ENCODE measurements around the gene RNF152.
"Not testable (repeated sequence)": the region's sequence is repeated elsewhere in the genome, so short reads cannot be mapped to it uniquely, and the experiment has no call there.

The RNF152 gene

DNA sequence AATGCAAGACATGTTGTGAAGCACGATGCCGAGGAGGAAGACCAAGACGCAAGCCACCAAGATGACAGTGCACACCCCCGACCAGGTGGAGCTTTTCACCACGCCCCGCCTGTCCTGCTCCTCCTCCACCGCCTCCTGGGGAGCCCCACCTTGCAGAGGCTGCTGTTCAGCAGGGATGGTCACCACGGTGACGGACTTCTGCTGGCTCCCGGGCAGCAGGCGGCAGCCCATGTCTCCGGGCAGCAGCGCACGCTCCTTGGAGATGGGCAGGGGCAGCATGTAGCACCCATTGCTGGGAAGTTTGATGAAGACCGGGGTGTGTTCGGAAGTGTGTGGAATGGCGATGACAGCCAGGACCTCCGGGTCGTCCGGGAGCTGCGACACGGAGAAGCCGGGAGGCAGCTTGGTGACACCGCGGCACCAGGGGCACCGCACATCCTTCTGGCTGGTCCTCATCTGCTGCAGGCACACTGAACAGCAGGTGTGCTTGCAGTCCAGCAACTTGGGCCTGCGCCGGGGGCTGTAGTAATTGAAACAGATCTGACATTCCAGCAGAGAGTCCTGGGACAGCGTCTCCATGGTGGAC is 76.8 kb downstream of the RNF152 start:
- DNase-seq (ENCODE audit: low spot score) = no peak

DNA sequence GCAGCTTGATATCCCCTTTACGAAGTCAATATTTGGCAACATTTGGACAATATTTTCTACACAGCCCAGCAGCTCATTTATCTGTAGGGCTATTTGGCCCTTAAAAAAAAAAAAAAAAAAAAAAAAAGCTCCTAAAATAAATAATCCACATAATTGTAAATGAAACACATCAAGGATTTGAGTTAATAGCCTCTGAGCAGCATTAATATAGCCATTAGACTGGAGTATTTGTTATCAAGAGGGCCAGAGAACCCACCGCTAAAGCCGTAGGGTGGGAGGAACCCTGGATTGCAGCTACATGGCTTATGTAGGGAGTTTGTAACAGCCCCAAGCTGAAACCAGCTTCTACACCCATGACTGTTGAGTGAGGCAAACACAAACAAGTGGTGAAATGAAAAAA is 84.5 kb downstream of the RNF152 start:
- DNase-seq (ENCODE audit: low spot score) = no peak

- DNase-seq (ENCODE audit: low spot score) = no peak
These were observed 89.4 kb downstream of the RNF152 start for GRCh38 chr18:61803393-61803792.

DNA sequence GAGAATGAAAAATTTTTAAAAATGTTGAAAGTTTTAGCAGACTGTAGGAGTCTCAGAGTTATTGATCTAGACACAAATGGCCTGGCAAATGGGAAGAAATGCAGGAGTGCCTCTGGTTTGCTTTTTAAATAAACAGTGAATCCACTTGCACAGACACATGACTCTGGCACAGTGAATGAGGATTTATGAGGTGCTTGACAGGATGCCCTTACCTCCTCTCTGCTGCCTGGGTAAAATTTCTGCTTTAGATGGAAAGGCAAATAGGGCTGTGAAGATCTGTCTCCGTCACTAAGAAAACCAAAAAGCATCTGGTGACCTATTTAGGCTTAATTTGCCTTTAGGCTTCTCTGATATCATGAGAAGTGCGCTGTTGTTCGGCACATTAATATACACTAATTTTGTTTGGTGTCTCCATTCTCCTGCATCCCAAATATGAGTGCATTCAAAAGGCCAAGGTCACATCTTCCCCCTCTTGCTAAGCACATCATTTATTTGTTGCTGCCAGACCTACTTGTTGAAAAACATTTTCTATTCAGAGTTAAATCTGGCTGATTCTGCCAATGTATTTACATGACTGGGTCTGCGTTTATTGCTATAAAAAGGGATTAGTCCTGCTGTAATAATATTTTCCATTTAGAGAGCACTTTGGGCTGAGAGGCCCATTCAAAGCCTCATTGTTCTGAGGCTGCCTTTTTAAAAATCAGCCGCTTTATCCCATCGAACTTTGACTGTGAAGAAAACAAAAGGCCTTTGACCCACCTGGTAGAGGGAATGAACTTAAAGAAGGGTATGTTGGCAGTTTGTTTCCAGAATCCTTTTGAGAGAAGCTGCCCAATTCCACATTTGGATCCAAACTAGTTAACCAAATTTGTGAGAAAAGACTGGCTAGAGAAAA is 94.9 kb downstream of the RNF152 start:
- DNase-seq (ENCODE audit: low spot score) = no peak

- DNase-seq (ENCODE audit: low spot score) = no peak
These were observed 101.8 kb downstream of the RNF152 start for GRCh38 chr18:61791031-61791430.

DNA sequence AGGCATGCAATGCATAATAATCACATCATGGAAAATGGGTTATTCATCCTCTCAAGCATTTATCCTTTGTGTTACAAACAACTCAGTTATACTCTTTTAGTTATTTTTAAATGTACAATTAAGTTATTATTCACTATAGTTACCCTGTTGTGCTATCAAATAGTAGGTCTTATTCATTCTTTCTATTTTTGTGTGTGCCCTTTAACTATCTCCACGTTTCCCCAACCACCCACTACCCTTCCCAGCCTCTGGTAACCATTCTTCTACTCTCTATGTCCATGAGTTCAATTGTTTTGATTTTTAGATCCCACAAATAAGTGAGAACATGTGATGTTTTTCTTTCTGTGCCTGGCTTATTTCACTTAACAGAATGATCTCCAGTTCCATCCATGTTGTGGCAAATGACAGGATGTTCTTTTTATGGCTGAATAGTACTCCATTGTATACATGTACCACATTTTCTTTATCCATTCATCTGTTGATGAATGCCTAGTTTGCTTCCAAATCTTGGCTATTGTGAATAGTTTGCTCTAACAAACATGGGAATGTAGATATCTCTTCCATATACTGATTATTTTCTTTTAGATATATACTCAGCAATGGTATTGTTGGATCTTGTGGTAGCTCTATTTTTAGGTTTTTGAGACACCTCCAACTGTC is 105.7 kb downstream of the RNF152 start:
- DNase-seq (ENCODE audit: low spot score) = not testable (repeated sequence)

DNA sequence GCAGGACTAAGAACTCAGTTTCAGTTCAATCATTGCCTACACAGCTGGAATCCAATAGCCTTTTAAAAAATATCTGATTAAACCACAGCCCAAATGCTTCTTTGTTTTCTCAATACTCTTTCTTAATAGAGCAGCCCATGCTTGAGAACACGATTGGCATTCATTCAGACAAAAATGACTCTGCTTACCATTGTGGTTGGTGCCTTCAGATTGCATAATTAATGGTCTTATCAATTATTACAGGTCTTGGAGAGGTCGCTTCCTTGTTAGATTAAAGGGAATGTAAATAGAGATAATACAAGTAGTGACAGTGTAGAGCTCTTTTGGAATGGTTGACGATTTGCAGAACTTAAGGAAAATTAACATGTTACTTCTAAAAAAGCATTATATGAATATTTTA is 107.2 kb downstream of the RNF152 start:
- no peak for DNase-seq (ENCODE audit: low spot score)

- no peak for DNase-seq (ENCODE audit: low spot score)
These were observed 108.0 kb downstream of the RNF152 start for GRCh38 chr18:61784834-61785233.

DNA sequence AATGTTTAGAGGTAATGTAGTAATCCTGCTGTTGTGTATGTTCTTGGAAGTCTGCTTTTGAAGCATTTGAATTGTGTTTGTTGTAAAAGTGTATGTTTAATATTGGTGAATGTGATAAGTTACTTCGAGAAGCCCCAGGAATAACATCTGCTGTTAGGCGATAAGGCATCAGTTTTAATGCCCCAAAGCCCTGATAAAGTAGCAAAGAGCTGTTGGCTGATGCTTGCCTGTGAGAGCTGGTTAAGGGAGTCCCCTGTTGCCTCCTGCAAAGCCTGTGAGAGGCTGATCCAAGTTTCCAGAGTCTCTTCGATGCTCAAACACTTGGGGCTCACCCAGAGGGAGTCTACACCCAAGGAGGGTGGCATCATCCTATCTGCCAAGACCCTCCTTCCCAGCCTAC is 110.3 kb downstream of the RNF152 start:
- no peak for DNase-seq (ENCODE audit: low spot score)

DNA sequence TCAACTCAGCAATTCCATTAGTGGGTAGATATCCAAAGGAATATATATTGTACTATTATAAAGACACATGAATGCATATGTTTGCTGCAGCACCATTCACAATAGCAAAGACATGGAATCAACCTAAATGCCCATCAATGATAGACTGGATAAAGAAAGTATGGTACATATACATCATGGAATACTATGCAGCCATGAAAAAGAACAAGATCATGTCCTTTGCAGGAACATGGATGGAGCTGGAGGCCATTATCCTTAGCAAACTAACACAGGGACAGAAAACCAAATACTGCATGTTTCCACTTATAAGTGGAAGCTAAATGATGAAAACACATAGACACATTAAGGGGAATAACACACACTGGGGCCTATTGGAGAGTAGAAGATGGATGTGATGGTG is 116.6 kb downstream of the RNF152 start:
- not testable (repeated sequence) for DNase-seq (ENCODE audit: low spot score)

GRCh38 chr18:61774846-61775245 is 118.0 kb downstream of the RNF152 start:
- no peak for DNase-seq (ENCODE audit: low spot score)

GRCh38 chr18:61772293-61772848 is 120.4 kb downstream of the RNF152 start:
- DNase-seq (ENCODE audit: low spot score) = no peak

GRCh38 chr18:61771861-61772260 is 120.9 kb downstream of the RNF152 start:
- DNase-seq (ENCODE audit: low spot score) = no peak

GRCh38 chr18:61770279-61770678 is 122.5 kb downstream of the RNF152 start:
- no peak for DNase-seq (ENCODE audit: low spot score)

DNA sequence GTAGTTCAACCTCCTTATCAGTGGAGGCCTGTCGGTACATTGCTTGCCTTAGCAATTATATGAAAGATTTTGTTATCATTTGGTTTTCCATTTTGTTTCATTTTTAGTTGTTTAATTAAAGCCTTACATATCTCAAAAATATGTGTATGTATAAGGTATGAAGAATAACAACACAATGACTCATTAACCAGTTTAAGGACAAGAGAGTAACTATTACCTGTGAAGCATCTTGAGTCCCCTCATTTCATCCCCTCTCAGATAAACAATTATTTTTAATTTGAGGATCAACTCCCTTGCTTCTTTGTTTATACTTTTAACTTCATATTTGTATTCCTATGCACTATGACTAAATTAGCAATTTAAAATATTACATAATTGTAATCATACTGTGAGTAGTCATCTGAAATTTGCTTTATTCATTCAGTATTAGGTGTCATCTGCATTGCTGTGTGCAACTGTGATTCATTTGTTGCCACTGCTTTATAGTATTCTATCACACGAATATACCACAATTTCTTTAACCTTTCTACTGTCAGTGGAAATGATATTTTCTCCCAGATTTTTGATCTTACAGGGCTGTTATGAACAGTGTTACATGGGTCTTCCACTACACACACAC is 126.4 kb downstream of the RNF152 start:
- DNase-seq (ENCODE audit: low spot score) = no peak

GRCh38 chr18:61765097-61765496 is 127.7 kb downstream of the RNF152 start:
- DNase-seq (ENCODE audit: low spot score) = no peak

GRCh38 chr18:61764381-61764780 is 128.4 kb downstream of the RNF152 start:
- no peak for DNase-seq (ENCODE audit: low spot score)

DNA sequence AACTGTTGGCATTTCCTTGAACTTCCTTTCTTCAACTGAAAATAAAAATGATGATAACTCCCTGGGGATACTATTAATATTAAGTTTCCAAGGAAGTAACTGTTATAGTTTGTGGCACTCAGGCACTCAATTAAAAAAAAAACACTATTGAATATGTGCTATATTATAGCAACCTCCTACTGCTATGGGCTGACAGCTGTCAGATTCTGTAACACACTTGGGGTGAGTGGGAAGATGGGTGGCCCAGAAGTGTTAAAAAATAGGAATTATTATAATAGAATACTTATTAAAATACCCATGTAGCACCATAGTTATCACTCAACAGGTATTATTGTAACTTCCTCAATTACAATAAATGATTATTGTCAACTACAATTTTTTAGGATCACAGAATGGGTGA is 130.9 kb downstream of the RNF152 start:
- DNase-seq (ENCODE audit: low spot score) = no peak
